HG03457 (cell line): Measurements from ENCODE around the gene RBMS3.

Experiments used
- ATAC-seq: cut with Tn5 transposase; IDR thresholded peaks from one replicate; pipeline ENCODE4 v1.9.1; 2021; ENCODE audit warnings: moderate number of reproducible peaks; ENCODE audit not compliant: unreplicated experiment

RBMS3 gene

DNA sequence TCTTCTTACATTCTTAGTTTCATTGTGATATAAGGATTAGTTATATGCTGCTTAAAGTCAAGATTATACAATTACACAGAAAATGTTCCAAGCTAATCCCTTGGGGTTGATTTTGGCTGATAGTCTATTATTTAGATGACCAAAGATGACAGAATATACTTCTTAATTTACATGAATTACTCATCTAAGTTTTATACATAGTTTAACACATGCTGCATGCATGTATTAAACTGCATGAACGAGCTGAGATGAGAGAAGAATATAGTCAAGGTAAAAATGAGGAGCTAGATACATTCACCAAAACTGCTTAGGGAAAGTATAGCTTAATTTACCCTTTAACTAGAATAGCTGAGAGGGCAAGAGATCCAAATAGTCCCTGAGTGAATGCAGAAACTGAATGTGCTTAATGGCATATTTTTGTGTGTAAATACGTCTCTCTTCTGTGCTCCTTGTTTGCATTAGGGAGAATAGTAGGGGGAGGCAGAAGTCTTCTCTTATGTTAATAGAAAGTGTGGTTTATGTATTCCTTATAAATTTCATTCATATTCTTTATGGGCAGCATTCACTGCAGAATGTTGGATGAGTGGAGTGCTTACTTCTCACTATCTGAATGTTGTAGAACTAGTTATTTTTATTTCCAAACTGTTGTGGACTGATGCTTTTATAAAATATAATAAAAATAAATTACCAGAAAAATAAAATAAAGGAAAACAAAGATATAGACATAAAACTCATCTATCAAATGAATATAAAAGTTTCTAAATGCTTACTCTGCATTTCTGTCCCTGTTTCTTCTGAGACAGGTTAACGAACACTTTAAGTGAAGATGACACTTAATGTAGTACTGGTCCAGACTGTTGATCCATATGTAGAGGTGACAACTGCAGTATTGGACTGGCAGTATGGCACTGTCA is 327.8 kb downstream of the RBMS3 start:
- no peak for ATAC-seq

- no peak for ATAC-seq
Observed at GRCh38 chr3:29609328-29609811, 328.5 kb downstream of the RBMS3 start.

DNA sequence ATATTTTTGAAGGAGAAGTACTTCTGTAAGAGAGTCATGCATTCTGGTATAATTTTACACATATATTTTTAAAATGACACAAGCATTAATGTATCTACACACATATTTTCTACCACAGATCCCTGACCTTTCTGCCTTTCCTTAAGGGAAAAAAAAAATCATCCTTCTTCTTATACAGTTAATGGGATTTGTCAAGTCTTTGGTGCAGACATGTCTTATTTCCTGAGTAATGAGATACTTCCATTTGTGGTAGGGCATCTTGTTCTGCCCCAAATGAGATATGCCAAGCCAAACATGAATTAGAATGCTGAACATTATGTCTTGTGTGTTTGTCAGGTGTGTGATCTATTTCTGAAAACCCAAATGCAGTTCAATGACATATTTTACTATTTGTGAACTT is 329.9 kb downstream of the RBMS3 start:
- no peak for ATAC-seq

- ATAC-seq = no peak
Observed at GRCh38 chr3:29611252-29611651, 330.4 kb downstream of the RBMS3 start.

DNA sequence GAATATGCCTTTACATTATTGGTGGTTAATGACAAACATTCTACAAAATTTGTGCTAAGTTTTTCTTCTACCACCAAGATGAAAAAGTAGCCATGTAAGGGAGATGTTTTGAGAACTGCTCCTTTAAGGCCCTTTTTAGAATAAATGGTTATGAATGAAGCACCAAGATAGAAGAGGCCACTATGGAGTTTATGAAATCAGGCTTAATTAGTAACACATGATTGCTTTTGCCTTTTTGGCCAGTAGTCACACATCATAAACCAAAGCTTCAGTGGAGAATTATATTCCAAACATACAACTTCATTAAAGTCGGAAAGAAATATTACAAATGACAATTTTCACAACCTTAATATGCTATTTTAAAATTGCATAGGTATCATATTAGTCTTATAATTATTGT is 331.7 kb downstream of the RBMS3 start:
- ATAC-seq = no peak

DNA sequence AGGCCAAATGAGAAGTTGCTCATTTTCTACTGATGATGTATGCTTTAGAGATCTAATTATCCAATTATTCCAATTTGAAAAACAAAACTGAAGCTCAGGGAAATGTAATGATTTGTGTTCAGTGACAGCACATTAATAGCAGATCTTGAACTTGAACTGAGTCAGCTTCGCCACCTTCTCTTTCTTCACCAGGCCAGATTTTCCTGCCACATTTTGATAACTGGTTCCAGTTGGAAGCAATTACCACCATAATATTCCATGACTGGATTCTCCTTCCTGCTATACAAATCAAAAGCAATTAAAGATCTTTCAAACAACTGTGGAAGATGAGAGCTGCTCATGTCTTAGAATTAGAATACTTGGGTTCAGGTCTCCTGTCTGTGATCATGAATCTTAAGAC is 334.1 kb downstream of the RBMS3 start:
- ATAC-seq = no peak

DNA sequence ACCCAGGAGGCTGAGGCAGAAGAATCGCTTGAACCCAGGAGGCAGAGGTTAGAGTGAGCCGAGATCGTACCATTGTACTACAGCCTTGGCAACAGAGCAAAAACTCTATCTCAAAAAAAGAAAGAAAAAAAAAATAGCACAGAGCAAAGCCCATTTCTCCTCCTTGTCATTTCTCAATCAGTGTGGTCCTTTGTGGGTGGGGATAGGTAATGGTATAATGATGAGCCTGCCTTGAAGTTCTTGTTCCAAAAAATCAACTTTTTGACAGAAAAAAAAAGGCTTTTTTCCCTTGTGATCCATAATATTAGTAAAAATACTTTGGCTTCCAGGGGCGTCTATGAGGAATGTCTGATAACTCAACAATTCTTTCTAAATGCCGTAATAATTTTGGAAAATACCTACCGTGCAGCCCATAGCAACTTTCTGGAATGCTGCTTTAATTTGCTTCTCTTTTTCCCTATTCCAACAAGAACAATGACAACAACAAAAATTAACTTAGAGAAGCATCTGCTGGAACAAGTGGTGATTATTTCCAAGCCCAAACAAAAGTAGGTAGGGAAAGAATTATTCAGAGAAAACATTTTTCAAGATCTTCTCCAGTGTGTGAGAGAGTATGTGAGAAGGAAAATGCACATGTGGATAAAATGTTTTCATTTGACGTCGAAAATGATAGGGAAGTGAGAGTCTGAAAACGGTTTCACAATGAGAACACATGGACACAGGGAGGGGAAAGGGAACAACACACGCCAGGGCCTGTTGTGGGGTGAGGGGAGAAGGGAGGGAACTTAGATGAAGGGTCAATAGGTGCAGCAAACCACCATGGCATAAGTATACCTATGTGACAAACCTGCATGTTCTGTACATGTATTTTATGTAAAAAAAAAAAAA is 337.8 kb downstream of the RBMS3 start:
- ATAC-seq = no peak

DNA sequence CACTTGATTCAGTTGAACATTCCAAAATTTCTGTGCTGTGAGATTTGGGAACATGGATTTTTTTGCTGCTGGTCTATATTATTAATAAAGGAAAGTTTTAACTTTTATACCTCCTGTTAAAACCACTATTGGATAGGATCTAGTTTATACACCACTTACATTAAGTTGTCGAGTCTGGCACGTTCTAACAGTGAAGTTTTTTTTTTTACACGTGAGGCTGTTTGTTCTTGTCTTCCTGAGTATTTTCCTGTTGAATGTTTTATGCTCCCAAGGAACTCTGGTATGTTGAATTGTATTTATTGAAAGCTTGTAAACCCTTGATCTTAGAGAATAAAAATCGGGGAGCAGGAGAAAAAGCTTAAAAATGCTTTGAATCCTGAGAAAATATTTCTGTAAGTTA is 338.8 kb downstream of the RBMS3 start:
- ATAC-seq = no peak

DNA sequence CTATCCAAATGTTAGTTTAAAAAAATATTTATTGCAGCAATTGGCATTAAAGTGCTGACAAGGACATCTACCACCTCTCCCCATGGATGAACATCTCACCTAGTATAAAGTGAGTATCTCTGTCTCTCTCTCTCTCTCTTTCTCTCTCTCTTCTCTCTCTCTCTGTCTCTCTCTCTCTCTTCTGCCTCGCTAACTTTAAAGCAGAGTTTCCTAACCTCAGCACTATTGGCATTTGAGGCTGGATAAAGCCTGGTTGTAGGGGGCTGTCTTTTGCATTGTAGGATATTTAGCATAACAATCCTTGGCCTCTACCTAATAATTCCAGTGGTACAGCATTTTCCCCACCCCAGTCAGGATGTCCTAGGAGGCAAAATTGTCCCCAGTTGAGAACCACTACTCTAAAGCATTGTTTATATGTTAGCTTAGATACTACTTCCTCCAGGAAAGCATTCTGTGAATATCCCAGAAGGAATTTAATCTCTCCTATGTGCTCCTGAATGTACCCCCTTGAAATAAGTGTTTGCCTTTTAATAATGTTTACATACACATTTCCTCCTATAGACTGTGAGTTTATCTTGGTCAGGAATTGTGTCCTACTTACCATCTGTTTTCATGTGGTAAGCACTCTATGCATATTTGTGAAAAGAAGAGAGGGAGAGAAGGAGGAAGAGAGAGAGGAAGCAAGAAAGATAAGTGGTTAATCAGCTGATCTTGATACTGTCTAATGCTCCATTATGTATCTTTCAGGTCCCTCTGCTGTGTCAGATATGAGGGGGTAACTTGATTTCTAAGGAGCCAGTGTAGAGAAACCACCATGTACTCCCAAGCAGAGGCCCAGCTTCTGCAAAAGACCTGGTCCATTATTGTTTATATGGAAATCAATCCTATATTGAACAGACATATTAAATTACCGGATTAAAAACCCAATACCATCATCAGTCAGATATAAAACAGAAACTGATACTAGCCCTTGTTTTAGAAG is 346.6 kb downstream of the RBMS3 start:
- ATAC-seq = no peak

GRCh38 chr3:29628795-29629194 is 347.9 kb downstream of the RBMS3 start:
- no peak for ATAC-seq

GRCh38 chr3:29635888-29636287 is 355.0 kb downstream of the RBMS3 start:
- ATAC-seq = no peak

DNA sequence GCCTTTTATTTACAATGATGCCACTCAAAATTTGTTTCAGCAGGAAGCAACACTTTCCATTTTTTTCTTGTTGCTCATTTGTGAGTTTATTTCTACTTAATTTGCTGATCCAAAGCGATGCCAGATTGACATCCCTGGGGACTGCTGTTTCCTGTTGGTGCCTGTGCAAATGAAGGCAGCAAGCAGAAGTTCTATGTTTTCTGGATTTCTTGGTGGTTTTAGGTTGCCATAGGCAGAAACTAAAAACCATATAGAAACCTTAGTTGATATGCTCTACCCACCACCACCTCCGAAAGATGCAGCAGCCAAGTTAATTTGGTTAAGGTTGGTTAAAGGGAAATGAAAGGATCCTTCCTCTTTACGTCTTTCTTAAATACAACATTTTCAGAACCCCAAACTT is 356.2 kb downstream of the RBMS3 start:
- ATAC-seq = no peak

DNA sequence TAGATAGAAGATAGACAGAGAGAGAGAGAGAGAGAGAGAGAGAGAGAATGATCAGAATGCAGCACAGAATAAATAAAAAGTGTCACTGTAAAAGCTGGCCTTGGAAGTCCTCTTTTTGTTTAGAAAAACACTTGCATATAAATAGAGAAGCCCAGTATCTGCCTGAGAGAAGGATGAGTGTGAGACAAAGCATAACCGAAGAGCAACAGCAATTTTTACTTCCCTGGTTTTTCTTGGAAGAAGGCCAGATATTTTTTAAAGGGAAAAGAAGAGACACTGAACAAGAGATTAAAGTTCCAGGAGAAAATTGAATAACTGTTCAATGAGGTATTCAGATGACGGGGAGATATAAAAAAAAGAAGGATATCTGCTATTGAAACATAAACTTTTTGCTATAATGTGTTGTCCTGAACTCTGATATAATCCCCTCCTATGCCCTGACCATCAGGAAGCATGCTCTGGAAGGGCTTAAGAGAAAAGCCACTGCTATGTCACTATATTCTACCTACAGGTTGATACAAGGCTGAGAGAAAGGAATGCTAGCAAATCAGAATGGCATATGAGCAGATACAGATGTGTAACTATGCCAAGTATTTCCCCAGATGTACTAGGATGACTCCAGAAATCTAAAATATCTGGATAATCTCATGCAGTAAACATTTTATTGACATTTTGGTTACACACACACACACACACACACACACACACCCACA is 358.9 kb downstream of the RBMS3 start:
- no peak for ATAC-seq

DNA sequence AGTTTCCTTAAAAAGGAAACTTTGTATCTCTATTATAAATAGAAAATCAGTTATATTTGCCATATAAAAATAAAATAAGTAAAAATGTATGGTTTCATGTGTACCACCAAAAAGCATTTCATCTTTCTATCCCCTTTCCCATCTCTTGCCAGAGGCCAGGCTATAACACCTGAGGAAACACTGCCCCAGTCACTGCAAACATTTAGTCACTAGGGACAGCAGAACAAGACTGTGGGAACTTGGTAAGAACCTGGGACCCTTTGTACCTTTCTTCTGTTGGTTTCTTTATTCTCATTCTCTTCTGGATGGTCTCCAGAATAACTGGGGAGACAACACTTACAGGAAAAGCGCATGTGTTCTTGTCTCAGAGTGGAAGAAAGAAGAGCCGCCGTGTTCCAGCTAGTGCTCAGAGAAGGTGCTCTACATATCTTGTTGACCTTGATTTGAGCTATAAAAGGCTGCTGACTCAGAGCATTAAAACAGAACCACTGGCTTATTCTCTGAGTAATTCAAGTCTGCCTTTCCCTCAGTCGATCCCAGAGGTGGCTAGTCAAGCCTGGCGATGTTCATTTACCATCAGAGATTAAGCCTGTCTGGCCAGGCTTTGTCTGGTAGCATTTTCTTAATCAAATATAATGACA is 361.6 kb downstream of the RBMS3 start:
- no peak for ATAC-seq

DNA sequence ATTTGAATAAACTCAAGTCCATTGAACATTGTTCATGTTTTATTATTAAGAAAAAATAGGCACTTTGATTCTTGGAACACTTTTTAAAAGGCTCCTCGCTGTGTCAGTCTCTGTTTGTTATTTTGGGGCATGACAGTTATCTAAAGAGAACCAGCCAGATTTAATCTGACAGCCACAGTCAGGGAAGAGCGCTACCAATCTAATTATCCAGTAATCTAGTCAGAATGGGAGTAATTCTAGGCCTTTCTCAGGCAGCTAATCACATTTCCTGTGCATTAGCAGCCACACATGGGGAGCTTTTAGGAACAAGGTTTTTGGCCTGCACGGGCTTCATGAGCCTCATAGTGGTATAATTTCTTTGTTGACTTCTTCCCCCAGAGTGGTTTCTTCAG is 362.2 kb downstream of the RBMS3 start:
- no peak for ATAC-seq

- no peak for ATAC-seq
Observed at GRCh38 chr3:29644261-29644660, 363.4 kb downstream of the RBMS3 start.

GRCh38 chr3:29644956-29645636 is 364.2 kb downstream of the RBMS3 start:
- ATAC-seq = no peak

DNA sequence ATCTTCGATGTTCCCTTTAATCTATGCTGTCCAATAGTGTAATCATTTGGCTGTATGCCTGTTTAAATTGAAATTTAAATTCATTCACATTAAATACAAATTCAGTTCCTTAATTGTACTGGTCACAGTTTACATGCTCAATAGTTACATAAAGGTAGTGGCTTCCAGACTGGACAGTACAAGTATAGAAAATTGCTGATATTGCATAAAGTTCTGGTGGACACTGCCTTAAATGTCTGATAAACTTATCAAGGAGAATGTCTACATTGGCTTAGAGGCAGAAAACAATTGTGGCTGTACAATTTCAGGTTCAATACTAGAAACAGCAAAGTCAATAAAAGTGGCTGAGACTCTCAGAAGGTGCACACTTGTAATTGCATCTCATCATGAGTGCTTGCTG is 365.2 kb downstream of the RBMS3 start:
- no peak for ATAC-seq
